Lower leg skin (tissue), 4 donors: Measurements from ENCODE around the gene NARS2. TPM values are rescaled to one million over a fixed set of nuclear protein-coding genes. Genes with fewer than 3 reads are reported as not detected.

ENCODE experiments used
- DNase-seq, 2 donors: peaks; one replicate each; pipeline ENCODE4 v3.0.0-alpha.2; 2019; ENCODE audit warnings: low spot score in 2 of 2
- H3K4me3 ChIP-seq: fragments of 200-600 bp; sonication (generic); 2 replicates; pipeline ENCODE4 v1.5.1; 2017; ENCODE audit warnings: mild to moderate bottlenecking, low read depth; ENCODE audit not compliant: poor library complexity, severe bottlenecking
- POLR2A ChIP-seq, 2 donors: fragments of 450-650 bp; IDR thresholded peaks; one replicate each; pipeline ENCODE4 v1.6.1; 2016 to 2017; ENCODE audit warnings: antibody characterized with exemption in 2 of 2, mild to moderate bottlenecking in 1 of 2, moderate library complexity in 1 of 2
- WGBS, 2 donors: methylation state at CpG; one replicate each; pipeline ENCODE4 v1.1.5; 2018; 5-methylcytosine and 5-hydroxymethylcytosine counted together
- intact Hi-C: fragments of 100-400 bp; cut with DNase I; formaldehyde crosslinking; loops from one replicate; pipeline ENCODE4 v1.15.0; 2023; ENCODE audit warnings: low total_unique reads
- total RNA-seq, 4 donors: library from RNA; depleted of rRNA; stranded (reverse); fragments of >200 nt; gene quantifications; one replicate each; pipeline ENCODE4 v1.1.0, GENCODE V29; 2016
- TF ChIP-seq, protein P1 (sequence below), 3 donors: fragments of 450-650 bp; IDR thresholded peaks; one replicate each; pipeline ENCODE4 v1.5.1; 2016; ENCODE audit warnings: antibody characterized with exemption in 3 of 3, mild to moderate bottlenecking in 3 of 3, moderate library complexity in 2 of 3

NARS2 gene
- total RNA-seq, 4 donors from 2014 or later: 11.2 to 15.7 (median 14.0) TPM

DNA sequence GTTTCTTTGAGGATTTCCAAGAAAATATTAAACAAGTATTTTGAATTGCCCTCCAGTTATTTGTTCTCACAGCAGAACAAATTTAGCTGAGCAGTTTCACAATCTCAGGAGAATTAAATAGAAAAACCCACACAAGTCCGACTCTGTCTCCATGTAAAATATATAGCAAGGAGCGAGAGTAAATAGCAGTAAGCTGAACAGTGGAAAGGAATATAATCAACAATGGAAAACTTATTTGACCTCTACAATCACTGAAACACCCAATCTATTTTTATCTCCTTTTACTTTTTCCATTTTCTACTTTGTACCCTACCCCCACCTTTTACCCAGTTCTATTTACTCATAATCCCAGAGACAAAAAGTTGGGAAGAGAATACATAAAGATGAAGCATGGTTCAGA is 34.4 kb downstream of the NARS2 start:
- H3K4me3 ChIP-seq: no peak overlapping the region
- no peak for TF ChIP-seq POLR2A (IDR thresholded peaks at IDR 0.05)
- TF ChIP-seq, protein P1, sequence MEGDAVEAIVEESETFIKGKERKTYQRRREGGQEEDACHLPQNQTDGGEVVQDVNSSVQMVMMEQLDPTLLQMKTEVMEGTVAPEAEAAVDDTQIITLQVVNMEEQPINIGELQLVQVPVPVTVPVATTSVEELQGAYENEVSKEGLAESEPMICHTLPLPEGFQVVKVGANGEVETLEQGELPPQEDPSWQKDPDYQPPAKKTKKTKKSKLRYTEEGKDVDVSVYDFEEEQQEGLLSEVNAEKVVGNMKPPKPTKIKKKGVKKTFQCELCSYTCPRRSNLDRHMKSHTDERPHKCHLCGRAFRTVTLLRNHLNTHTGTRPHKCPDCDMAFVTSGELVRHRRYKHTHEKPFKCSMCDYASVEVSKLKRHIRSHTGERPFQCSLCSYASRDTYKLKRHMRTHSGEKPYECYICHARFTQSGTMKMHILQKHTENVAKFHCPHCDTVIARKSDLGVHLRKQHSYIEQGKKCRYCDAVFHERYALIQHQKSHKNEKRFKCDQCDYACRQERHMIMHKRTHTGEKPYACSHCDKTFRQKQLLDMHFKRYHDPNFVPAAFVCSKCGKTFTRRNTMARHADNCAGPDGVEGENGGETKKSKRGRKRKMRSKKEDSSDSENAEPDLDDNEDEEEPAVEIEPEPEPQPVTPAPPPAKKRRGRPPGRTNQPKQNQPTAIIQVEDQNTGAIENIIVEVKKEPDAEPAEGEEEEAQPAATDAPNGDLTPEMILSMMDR (IDR thresholded peaks at IDR 0.05): no peak
- WGBS, 2 donors: 77 to 78% methylated on average over 2 of the region's 2 CpGs
- intact Hi-C loops: loop anchor here (5.0 kb wide), 1 partner anchor 978 kb away; no protein-coding TSS in a partner anchor
- DNase-seq: no peak

DNA sequence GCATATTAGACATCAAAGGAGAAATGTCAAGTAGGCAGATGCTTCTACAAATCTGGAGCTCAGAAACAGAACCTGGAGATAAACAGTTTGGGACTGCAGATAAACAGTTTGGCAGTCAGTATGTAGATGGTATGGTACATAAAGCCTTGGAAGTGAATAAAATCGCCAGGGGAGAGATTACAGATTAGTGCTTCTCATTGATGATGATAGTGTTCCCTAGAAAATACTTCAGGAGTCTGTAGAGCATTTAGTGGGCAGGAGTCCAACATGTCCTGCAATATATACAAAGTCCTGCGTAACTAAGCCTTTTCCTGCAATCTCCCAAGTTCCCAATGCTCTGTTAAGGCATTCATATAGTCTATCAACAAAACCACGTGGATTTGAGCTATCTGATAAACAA is 35.2 kb downstream of the NARS2 start:
- DNase-seq: no peak

DNA sequence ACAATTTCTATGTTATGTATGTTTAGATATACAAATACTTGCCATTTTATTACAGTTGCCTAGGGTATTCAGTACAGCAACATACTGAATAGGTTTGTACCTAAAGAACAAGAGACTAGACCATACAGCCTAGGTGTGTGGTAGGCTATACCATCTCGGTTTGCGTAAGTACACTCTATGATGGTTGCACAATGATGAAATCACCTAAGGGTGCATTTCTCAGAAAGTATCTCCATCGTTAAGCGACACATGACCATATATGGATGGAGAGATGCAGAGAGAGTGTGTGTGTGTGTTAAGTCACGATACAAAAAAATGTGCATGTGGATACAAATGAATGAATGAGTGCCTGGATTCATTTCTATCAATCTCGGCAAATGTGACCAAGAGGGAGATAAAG is 37.7 kb downstream of the NARS2 start:
- 92 to 93% methylated on average over 6 of the region's 6 CpGs for WGBS, 2 donors
- TF ChIP-seq, protein P1 (IDR thresholded peaks at IDR 0.05): no peak
- no peak for TF ChIP-seq POLR2A (IDR thresholded peaks at IDR 0.05)
- no peak overlapping the region for H3K4me3 ChIP-seq
- no peak for DNase-seq
- intact Hi-C loops: no loop called here

More for the DNA sequence above, 35.2 kb downstream of the NARS2 start:
- TF ChIP-seq, protein P1 (IDR thresholded peaks at IDR 0.05): no peak
- TF ChIP-seq POLR2A (IDR thresholded peaks at IDR 0.05): no peak
- no peak overlapping the region for H3K4me3 ChIP-seq
- 79 to 84% methylated on average over 3 of the region's 3 CpGs for WGBS, 2 donors
- intact Hi-C loops: no loop called here

DNA sequence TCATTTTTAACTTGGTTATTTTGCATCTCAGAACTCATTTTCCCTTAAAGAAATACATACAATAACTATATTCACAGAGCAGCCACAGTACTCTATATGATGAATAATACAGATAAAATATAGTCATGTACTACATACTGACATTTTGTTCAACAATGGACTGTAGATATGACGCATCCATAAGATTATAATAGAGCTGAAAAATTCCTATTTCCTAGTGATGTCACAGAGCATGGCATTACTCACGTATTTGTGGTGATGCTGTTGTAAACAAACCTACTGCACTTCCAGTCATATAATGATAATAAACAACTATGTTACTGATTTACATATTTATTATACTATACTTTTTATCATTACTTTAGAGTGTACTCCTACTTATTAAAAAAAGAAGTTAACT is 38.7 kb downstream of the NARS2 start:
- WGBS, 2 donors: 95 to 96% methylated on average over 2 of the region's 2 CpGs
- intact Hi-C loops: no loop called here
- TF ChIP-seq, protein P1 (IDR thresholded peaks at IDR 0.05): no peak
- no peak for TF ChIP-seq POLR2A (IDR thresholded peaks at IDR 0.05)
- H3K4me3 ChIP-seq: no peak overlapping the region
- no peak for DNase-seq

DNA sequence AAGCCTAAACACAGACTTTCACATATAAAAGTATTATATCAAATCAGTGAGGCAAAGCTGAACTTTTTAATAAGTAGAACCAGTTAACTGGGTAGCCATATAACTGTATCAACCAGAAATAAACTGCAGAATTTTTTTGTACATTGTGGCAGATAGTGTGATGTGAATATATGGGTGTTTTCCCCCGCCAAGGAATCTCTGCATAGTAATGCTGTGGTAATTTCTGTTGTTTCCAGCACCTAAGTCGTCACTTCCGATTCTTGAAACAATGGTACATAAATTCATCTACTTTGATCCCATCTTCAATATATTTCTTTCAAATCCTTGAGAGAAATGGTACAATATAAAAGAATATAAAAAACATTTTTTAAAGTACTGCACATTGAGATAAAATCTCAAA is 39.6 kb downstream of the NARS2 start:
- TF ChIP-seq, protein P1 (IDR thresholded peaks at IDR 0.05): no peak
- no peak for TF ChIP-seq POLR2A (IDR thresholded peaks at IDR 0.05)
- WGBS, 2 donors: 93 to 96% methylated on average over 3 of the region's 3 CpGs
- intact Hi-C loops: no loop called here
- no peak for DNase-seq
- no peak overlapping the region for H3K4me3 ChIP-seq

DNA sequence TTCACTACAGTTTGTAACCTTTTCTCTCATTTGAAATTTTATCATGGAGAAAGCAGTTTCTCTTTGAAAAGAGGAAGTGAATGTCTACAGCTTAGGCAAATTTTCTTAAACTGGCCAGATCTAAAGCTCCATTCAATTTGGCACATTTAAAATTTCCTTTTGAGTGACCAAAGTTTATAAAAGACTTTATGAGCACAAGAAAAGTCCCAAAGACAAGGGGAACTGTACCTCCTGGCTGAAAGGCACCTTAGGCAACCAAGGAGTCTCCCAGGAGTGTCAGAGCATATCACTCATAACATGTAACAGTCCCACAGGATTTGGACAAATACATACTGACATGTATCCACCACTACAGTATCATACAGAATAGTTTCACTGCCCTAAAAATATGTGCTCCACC is 41.3 kb downstream of the NARS2 start:
- intact Hi-C loops: no loop called here
- H3K4me3 ChIP-seq: no peak overlapping the region
- TF ChIP-seq, protein P1 (IDR thresholded peaks at IDR 0.05): no peak
- no peak for TF ChIP-seq POLR2A (IDR thresholded peaks at IDR 0.05)
- DNase-seq: no peak
